OCI-LY7 (cell line): ENCODE data around the gene CDH2. TPM values are rescaled to one million over a fixed set of nuclear protein-coding genes. Genes with fewer than 3 reads are reported as not detected.
"Not testable (repeated sequence)": the region's sequence is repeated elsewhere in the genome, so short reads cannot be mapped to it uniquely, and the experiment has no call there.

Experiments
- BruUV-seq: library from RNA; stranded (reverse); fragments of 400-500 nt; replicated peaks from 2 replicates; lab custom pipeline; 2021; lab: Mats Ljungman, UMichigan
- CTCF ChIA-PET: fragments of 300-600 bp; sonication (Branson Sonifier 250); formaldehyde crosslinking; loops from one replicate; lab custom pipeline; 2022; ENCODE audit warnings: antibody characterized with exemption; ENCODE audit not compliant: unreplicated experiment; lab: Charles Lee
- POLR2A ChIA-PET: fragments of 300-600 bp; sonication (Branson Sonifier 250); formaldehyde crosslinking; loops from one replicate; lab custom pipeline; 2022; ENCODE audit warnings: antibody characterized with exemption; lab: Charles Lee
- DNase-seq: peaks from one replicate; pipeline ENCODE4 v3.0.0-alpha.2; 2015; ENCODE audit warnings: low spot score
- H2AFZ ChIP-seq: fragments of 200-600 bp; sonication (generic), shearing (Covaris generic); 2 replicates; pipeline ENCODE4 v1.6.1; 2014; ENCODE audit warnings: mild to moderate bottlenecking, antibody characterized with exemption, low read length, moderate library complexity
- H3K27ac ChIP-seq: fragments of 200-600 bp; sonication (generic); 2 replicates; pipeline ENCODE4 v1.5.1; 2014; ENCODE audit warnings: mixed run types, low read depth, mild to moderate bottlenecking, moderate library complexity, low read length, inconsistent platforms; ENCODE audit not compliant: poor library complexity, severe bottlenecking
- H3K36me3 ChIP-seq: fragments of 200-600 bp; sonication (generic); 2 replicates; pipeline ENCODE4 v1.6.1; 2014; ENCODE audit warnings: mild to moderate bottlenecking, antibody characterized with exemption, low read length, moderate library complexity, mixed read lengths; ENCODE audit not compliant: insufficient read depth
- H3K4me1 ChIP-seq: fragments of 200-600 bp; sonication (generic); 2 replicates; pipeline ENCODE4 v1.5.1; 2014; ENCODE audit warnings: mild to moderate bottlenecking, low read length; ENCODE audit not compliant: insufficient read depth, poor library complexity, severe bottlenecking
- H3K4me2 ChIP-seq: fragments of 200-600 bp; sonication (generic); 2 replicates; pipeline ENCODE4 v1.6.1; 2014; ENCODE audit warnings: mild to moderate bottlenecking, low read length
- H3K4me3 ChIP-seq: fragments of 200-600 bp; sonication (generic); 2 replicates; pipeline ENCODE4 v1.5.1; 2014; ENCODE audit warnings: mild to moderate bottlenecking, low read depth, low read length; ENCODE audit not compliant: poor library complexity, severe bottlenecking
- H3K79me2 ChIP-seq: fragments of 200-600 bp; sonication (generic); 2 replicates; pipeline ENCODE4 v1.6.1; 2016; ENCODE audit warnings: low read depth, mild to moderate bottlenecking, low read length, moderate library complexity, mixed read lengths; ENCODE audit not compliant: insufficient read depth
- H3K9me2 ChIP-seq: fragments of 200-600 bp; sonication (generic); 2 replicates; pipeline ENCODE4 v1.6.1; 2016; ENCODE audit warnings: mild to moderate bottlenecking, low read length, mixed read lengths; ENCODE audit not compliant: insufficient read depth
- H3K9me3 ChIP-seq: fragments of 200-600 bp; sonication (generic); 2 replicates; pipeline ENCODE4 v1.6.1; 2014; ENCODE audit warnings: mild to moderate bottlenecking, mixed run types, low read length, mixed read lengths
- H4K20me1 ChIP-seq: fragments of 200-600 bp; sonication (generic); 2 replicates; pipeline ENCODE4 v1.6.1; 2014; ENCODE audit warnings: mild to moderate bottlenecking, antibody characterized with exemption, low read length, moderate library complexity, mixed read lengths; ENCODE audit not compliant: insufficient read depth
- CTCF ChIP-seq: fragments of 200-600 bp; sonication (generic); conservative IDR thresholded peaks from 2 replicates; pipeline ENCODE4 v1.5.1; 2014; ENCODE audit warnings: mild to moderate bottlenecking, antibody characterized with exemption, low read length, moderate library complexity, mixed read lengths
- EZH2phosphoT487 ChIP-seq: fragments of 200-600 bp; sonication (generic); IDR thresholded peaks from 2 replicates; pipeline ENCODE4 v1.6.1; 2018; ENCODE audit warnings: low read depth, borderline replicate concordance, mild to moderate bottlenecking, mixed run types, antibody characterized with exemption, low read length, moderate library complexity, mixed read lengths
- intact Hi-C: fragments of 100-400 bp; cut with micrococcal nuclease; formaldehyde crosslinking; loops from one replicate; pipeline ENCODE4 v1.10.0; 2022; ENCODE audit not compliant: unreplicated experiment
- total RNA-seq, 2 experiments: library from RNA; depleted of rRNA in 1 of 2; stranded (reverse); fragments of >200 nt in 1 of 2; shearing (Covaris generic) in 1 of 2; gene quantifications; 2 replicates each; pipeline ENCODE4 v1.2.3, GENCODE V29; 2014 to 2022

The CDH2 gene
- total RNA-seq, 2 experiments from 2014 or later: not detected

GRCh38 chr18:27921392-27921791 lies 255.5 kb downstream of the CDH2 start:
- Histone ChIP-seq H3K9me3 (no peaks in the 10 kb centered on the region), H3K4me2 (no peak overlapping the region), H3K79me2 (no peaks in the 10 kb centered on the region), H3K27ac (no peak overlapping the region), H3K9me2 (no peaks in the 10 kb centered on the region), H3K36me3 (no peaks in the 10 kb centered on the region), H3K4me3 (no peak overlapping the region), H3K4me1 (no peaks in the 10 kb centered on the region), H4K20me1 (no peaks in the 10 kb centered on the region), H2AFZ (no peak overlapping the region)
- intact Hi-C loops: no loop called here
- TF ChIP-seq EZH2phosphoT487 (no peak), CTCF (no peak)
- POLR2A ChIA-PET: no interaction called here
- no TSS peak for BruUV-seq
- DNase-seq: no peak
- CTCF ChIA-PET: interaction anchor here (0.6 kb wide), 1 partner anchor 755 kb away, joined by 3 read pairs; no protein-coding TSS in a partner anchor

GRCh38 chr18:27920836-27921235 lies 256.1 kb downstream of the CDH2 start:
- intact Hi-C loops: no loop called here
- Histone ChIP-seq H3K36me3 (no peaks in the 10 kb centered on the region), H3K9me3 (no peaks in the 10 kb centered on the region), H2AFZ (no peak overlapping the region), H3K79me2 (no peaks in the 10 kb centered on the region), H3K4me1 (no peaks in the 10 kb centered on the region), H3K9me2 (no peaks in the 10 kb centered on the region), H3K27ac (no peak overlapping the region), H3K4me3 (no peak overlapping the region), H3K4me2 (no peak overlapping the region), H4K20me1 (no peaks in the 10 kb centered on the region)
- TF ChIP-seq CTCF (no peak), EZH2phosphoT487 (no peak)
- ChIA-PET POLR2A (no interaction called here), CTCF (no interaction called here)
- BruUV-seq: no TSS peak
- no peak for DNase-seq

GRCh38 chr18:27906189-27906588 lies 270.7 kb downstream of the CDH2 start:
- DNase-seq, POLR2A ChIA-PET, CTCF ChIA-PET, H3K36me3 ChIP-seq, intact Hi-C loops, H2AFZ ChIP-seq, H3K27ac ChIP-seq, H3K9me2 ChIP-seq, H3K4me1 ChIP-seq, H4K20me1 ChIP-seq, BruUV-seq, H3K79me2 ChIP-seq, H3K4me2 ChIP-seq, H3K4me3 ChIP-seq, H3K9me3 ChIP-seq: not testable (repeated sequence)
